ENCODE results near the gene CTRB1.

The CTRB1 gene

GRCh38 chr16:75225678-75226515 lies 7.1 kb downstream of the CTRB1 start:
- no peak for DNase-seq (ENCODE audit: low read depth)

- DNase-seq (ENCODE audit: low read depth): no peak
Measured at GRCh38 chr16:75226550-75227360, 8.0 kb downstream of the CTRB1 start.

DNA sequence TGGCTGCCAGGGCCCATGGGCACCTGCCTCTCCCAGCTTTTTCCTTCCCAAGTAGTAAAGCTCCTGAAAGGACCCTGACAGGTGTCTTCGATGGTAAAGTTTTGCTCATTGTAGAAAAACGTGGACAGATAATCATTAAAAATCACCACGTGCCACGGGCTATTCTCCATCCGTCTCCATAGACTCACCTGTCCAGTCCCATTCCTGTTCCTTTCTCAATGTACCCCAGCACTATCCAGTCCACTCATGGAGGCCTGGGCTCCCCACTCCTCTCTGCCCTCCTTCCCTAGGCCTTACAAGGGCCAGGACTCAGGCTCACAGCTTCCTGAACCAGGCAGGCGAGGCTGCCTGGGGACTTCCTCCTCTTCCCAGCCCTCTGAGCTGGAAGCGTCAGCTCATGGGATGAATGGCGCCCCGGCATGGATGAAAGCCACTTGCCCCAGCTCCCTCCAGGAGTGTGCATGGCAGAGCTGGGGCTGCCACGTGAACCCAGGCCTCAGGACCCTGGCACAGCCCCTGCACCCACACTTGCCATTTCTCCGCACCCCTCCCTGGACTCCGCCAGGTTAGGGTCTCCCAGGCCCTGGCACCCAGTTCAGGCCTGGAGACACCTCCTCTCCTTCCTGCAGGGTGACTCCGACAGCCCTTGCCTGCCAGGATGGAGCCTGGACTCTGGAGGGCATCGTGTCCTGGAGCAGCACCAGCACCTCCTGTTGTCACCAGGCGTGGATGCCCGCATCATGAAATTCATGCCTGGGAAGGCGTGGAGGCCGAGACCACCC lies 8.8 kb downstream of the CTRB1 start:
- DNase-seq (ENCODE audit: low read depth): no peak

DNA sequence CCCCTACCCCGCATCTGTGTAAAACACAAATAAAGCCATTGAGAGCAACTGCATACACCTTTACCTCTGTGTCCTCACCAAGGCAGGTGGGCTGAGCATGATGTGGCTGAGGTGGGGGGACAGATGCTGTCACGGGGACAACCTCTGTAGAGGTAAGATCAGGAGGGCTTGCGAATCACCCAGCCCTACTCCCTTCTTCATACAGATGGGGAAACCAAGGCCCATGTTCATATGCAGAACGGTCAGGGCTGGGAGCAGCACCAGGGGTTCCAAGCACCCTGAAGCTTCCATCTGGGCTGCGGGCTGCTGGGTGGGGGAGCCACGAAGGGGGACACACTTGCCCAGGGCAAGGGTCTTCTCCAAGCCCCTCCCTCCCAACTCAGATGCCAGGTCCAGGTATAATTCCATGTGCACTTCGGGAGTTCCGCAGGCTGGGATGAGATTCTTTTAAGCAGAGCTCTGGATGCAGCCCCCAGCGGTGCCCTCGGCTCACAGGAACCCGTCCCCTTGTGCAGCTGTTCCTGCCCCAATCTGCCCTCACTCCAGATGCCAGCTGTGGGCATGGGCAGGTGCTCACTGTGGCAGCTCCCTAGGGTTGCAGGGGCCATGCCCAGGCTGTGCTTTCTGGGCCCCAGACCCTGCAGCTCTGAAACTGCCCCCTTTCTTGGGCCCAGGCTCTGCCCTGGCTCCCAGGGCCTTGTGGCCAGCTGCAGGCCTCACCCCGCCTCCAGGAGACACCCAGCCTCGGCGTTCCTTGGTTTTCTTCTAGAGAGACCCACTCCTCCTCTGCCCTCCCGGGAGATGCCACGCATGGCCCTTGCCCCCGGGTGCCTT lies 9.6 kb downstream of the CTRB1 start:
- DNase-seq (ENCODE audit: low read depth): no peak

- no peak for DNase-seq (ENCODE audit: low read depth)
Measured at GRCh38 chr16:75229172-75230031, 10.6 kb downstream of the CTRB1 start.

GRCh38 chr16:75230471-75231110 lies 11.8 kb downstream of the CTRB1 start:
- DNase-seq (ENCODE audit: low read depth): no peak

DNA sequence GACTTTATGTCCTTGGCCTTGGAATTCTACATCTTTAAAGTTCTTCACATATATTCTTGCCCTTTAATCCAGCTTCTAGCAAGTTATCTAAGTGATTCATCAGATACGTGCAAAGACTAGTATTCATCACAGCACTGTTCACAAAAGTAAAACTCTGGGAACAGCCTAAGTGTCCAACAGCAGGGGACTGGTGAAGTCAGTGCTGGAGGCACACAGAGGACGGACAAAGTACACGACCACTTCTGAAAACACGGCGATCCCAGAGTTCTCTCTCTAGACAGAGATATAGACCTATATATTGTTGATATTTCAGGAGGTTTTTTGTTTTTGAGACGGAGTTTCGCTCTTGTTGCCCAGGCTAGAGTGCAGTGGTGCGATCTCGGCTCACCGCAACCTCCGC lies 12.8 kb downstream of the CTRB1 start:
- DNase-seq (ENCODE audit: low read depth): no peak

GRCh38 chr16:75233611-75233938 lies 14.8 kb downstream of the CTRB1 start:
- DNase-seq (ENCODE audit: low read depth): no peak

- no peak for DNase-seq (ENCODE audit: low read depth)
Measured at GRCh38 chr16:75234856-75235696, 16.3 kb downstream of the CTRB1 start.

DNA sequence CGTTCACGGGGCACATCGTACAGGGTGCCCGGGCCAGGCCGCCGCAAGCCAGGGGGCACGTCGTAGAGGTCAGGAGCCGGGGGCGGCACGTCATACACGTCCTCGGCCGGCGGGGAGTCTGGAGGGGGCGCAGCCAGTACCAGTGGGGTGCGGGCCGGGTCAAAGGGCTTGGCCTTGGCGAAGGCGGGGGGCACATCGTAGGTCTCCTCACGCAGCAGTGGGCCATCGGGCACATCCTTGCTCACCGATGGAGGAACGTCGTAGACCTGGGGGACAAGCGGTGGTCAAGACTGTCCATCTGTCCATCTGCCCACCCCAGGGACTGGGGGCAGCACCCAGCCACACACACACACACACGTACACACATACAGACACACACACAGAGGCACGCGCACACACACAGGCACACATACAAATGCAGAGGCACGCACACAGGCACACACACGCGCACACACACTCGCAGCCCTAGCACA lies 17.0 kb downstream of the CTRB1 start:
- DNase-seq (ENCODE audit: low read depth): no peak

DNA sequence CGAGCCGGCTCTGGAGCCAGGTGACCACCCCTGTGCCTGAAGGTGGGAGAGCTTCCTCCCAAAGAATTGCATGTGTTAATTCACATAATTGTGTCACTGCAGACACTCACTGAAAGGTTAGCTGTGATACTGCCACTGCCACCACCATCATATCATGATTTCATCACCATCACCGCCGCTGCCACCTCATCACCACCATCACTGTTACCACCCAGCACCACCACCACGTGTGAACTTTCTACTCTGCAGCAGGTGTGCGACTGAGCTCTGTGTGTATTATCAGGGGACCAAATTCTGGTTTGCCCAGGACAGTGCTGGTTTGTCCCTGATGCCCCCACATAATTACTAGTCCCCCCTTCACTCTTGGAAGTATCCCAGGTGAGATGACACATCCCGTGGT lies 17.4 kb downstream of the CTRB1 start:
- DNase-seq (ENCODE audit: low read depth): no peak

GRCh38 chr16:75236736-75237397 lies 18.1 kb downstream of the CTRB1 start:
- DNase-seq (ENCODE audit: low read depth): no peak

DNA sequence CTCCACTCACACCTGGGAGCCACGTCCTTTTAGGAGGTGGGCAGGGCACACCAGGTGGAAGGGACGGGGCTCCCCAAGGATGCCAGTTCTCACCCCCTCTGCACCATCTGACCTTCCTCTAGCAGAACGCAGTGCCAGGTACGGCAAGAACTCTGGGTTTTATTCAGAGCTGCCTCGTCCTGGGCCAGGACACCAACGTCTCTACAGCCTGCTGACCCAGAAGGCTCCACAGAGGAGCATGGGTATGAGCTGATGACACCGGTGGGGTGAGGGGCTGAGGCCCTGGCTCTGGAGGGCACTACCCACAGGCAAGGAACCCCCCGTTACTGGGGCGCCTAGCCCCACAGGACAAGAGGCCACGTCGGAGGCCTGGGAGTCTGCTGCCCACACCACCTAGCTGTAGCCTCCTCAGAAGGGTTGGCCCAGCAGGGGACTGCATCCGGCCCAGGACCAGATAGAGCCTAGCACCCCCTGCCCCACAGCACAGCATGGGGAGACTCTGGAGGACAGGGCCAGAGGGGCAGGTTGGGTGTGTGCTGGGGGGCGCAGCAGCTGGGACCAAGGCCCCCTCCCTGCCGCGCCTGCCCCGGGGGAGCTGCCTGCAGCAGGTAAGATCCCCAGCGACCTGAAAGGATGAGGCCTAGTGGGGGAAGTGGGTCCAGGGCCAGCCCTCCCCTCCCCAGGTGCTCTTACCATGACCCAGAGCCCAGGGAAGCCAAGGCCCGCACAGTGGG lies 18.8 kb downstream of the CTRB1 start:
- no peak for DNase-seq (ENCODE audit: low read depth)

DNA sequence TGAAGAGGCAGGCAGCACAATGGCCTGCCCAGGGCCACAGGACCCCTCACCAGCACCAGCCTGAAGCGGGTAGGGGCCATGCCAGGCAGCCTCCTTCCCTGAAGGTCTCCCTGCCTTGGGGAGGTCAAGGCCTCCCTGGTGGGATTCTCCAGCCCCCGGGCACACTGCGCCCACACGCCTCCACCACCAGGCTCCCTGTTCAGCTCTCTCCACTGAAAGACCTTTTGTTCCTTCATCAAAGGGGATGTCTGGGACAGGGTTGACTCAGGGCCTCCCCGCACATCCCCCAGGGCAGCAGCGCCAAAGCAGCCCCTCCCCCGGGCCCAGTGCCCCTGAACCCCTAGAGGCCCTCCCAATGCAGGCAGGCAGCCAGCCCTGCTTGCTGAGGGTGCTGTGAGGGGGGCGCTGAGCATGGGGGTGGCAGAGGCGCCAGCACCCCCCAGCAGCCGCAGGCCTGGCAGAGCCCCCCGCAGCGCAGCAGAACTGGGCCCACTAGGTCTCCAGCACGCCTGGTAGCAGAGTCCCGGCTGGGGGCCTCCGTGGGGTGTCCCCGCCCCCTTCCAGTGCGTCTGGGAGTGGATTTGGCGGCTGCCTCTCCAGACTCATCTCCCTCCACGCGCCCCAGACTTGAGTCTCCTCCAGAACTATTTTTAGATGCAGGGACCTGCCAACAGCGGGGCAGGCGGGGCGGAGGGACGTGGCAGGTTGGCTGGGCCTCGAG lies 19.5 kb downstream of the CTRB1 start:
- peak; percentile 90 for DNase-seq (ENCODE audit: low read depth)

DNA sequence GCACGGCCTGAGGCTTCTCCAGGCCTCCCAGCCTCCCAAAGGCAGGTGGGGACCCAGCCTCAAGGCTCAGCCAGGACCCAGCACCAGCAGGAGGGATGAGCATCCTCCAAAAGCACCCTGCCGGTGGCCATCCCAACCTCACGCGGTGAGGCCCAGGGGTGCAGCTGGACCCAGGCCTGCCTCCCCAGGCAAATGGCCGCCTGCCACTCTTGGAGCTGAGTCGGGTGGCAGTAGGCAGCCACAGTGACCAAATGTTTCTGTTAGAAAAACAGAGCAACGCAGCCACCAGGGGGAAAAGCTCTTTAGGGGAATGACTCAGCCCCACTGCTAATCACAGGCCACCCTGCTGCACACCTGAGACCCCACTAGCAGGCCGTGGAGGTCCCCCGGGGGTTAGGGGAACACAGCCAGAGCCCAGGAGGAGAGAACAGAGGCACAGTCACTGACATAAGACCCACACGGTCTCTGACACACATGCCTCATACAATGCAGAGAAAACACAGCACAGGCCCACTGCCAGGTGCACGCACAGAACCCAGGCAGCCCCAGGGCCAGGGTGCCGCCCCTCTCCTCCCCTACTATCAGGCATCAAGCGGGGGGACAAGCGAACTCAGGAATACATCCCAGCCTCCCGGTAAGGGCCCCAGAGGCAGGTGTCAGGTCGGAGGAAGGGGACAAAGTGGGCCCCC lies 20.2 kb downstream of the CTRB1 start:
- DNase-seq (ENCODE audit: low read depth): no peak

GRCh38 chr16:75239542-75240122 lies 20.8 kb downstream of the CTRB1 start:
- DNase-seq (ENCODE audit: low read depth): no peak

Measured in stromal cell of bone marrow (primary cell).